Activated CD4-positive, CD25-positive, alpha-beta regulatory T cell treated with anti-CD3 and anti-CD28 coated beads, Interleukin-2, amount 50 U/mL, for 16 hours (primary cell): ENCODE data around the gene RAB30.
"Not testable (repeated sequence)": the region's sequence is repeated elsewhere in the genome, so short reads cannot be mapped to it uniquely, and the experiment has no call there.

Experiments used
- DNase-seq: peaks from one replicate; pipeline ENCODE4 v3.0.0-alpha.2; 2020; ENCODE audit warnings: low read depth, low spot score

The RAB30 gene

DNA sequence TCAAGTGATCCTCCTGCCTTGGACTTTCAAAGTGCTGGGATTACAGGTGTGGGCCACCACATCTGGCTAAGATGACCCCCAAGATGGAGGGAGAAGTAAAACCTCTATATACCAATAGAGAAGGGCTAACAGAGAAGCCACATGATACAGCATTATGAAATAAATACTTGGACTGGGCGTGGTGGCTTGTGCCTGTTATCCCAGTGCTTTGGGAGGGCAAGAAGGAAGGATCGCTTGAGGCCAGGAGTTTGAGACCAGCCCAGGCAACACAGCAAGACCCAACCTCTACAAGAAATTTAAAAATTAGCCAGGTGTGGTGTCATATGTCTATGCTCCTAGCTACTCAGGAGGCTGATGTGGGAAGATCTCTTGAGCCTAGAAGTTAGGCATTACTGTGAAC, 61.7 kb downstream of the RAB30 start:
- no peak for DNase-seq

DNA sequence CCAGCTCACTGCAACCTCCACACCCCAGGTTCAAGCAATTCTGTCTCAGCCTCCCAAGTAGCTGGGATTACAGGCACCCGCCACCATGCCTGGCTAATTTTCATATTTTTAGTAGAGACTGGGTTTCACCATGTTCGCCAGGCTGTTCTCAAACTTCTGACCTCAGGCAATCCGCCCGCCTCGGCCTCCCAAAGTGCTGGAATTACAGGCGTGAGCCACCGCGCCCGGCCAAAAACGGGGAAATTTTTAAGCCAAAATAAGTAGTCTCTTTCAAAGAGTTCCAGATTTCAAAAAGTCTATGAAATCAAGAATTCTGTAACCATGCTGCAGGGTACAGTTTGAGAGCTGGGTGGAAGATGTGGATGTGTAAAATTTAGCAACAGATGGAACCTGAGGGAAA, 62.6 kb downstream of the RAB30 start:
- DNase-seq = not testable (repeated sequence)

DNA sequence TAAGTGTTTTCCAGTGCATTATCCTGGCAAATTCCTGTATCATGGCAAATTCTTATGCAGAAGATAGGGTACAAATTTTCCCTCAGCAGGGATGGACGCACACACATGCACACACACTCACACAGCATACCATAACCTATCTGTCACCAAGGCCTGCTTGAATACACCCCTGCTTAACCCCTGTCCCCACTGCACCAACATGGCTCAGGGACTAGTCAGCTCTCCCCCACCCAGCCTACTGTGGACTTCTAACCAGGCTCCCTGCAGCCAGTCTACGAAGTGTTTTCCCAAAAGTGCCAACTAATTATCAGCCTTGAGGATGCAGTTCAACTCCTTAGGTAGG, 63.1 kb downstream of the RAB30 start:
- DNase-seq = no peak

DNA sequence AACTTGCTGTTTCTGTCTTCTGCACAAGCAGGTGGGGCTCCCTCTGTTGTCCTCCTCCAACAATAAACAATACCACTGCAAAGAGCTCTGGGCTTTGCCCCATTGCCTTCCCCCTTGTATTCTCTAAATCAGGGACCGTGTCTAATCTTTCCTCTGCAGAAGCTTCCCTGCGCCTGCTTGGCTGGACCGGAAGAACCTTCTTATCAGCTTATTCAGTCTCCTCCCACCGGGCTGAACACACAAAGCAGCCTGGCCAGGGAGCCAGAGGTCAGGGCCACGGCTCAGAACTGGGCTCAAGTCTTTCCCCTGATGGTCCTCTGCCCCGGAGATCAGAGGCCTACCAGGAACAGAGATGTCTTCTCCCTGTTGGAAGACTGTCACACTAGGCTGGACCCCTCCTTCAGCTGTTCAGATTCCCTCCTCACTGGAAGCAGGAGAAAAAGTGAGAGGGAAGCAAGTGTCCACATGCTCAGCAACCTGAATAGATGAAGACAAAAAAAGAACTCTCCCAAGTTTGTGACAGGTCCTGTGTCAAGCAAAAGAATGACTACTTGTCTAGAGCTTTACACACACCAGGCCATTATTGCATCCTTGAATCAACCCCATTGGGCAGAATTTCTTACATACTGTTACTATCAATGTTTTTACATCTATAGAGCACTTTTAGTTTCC, 63.7 kb downstream of the RAB30 start:
- no peak for DNase-seq

DNA sequence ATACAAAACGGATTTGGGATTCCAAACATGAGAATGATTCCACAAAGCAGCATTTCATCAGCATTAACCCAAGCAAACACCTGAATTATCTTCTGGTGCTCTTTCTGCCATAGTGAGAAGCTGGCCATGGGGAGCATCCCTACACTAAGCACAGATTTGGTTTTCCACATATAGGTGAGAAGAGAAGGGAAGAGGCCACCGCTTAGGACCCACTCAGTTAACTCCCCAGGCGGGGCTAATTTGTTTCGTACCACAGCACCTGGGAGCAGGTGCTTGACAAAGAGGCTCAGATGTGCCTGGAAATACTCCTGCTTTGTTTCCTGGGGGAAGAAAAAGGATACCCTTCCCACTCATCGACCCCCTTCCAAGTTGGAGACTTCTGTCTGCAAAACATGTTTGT, 64.2 kb downstream of the RAB30 start:
- DNase-seq = no peak

DNA sequence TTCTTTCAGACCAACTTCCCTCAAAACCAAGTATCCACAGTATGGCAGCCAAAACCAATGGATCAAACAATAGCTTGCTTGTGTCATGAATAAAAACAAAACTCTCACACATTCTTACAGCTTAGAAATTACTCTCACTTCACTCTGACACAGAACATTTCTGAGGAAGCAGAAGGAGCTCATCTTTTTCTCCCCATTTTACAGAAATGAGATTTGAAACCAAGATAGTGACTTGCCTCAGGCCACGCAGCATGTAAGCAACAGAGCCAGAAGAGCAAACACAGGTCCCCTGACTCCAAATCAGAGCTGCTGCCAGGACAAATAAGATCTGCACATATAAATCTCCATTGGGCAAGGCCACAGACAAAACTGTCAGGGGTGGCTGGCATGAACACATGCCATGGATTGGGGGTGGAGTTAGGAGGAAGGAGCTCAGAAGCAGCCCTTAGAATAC, 64.8 kb downstream of the RAB30 start:
- DNase-seq = no peak

DNA sequence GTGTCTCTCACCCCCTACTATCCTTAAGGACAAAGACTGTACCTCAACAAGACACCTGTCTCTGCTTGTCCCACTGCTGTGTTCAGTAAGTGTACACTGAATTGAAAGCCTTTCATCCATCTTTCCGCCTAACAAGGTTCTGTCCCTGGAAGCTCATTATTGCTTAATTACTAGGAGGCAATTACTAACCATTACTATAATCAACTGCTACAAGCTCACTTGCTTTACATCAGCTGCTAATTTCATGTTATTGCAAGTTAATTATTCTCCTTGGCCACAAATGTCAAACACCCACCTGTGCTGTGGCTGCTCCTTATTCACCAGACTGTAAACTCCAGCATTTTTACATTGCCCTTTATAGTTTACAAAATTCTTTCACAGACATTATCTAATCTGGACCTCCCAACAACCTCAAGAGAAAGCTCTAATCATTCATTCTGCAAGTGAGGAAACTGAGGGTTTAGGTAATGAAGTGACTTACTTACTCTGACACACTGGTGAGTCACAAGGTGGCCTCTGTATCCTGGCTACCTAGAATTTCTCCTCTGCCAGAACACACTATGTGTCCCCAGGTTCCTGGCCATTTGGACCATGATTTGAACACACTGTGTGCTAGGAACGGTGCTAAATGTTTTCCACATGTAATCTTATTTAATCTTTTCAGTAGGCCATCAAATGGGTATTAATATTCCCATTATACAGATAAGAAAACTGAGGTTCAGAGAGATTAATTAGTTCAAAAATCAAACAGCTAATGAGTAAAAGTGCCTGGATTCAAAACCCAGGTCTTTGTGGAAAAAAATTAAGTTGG, 66.7 kb downstream of the RAB30 start:
- no peak for DNase-seq

DNA sequence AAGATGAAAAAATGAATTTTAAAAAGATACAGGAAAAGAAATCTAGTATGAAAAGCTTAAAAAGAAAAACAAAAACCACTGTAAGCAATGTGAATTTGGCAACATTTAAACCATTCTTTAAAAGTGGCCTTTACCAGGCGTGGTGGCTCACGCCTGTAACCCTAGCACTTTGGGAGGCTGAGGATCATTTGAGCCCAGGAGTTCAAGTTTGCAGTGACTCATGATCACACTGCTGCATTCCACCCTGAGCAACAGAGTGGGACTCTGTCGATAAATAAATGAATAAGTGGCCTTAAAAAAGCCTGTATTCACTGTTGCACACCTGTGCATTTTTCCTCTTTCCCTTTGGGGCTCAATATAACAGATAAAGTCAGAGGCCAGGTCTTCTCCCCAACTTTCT, 69.2 kb downstream of the RAB30 start:
- DNase-seq = no peak

DNA sequence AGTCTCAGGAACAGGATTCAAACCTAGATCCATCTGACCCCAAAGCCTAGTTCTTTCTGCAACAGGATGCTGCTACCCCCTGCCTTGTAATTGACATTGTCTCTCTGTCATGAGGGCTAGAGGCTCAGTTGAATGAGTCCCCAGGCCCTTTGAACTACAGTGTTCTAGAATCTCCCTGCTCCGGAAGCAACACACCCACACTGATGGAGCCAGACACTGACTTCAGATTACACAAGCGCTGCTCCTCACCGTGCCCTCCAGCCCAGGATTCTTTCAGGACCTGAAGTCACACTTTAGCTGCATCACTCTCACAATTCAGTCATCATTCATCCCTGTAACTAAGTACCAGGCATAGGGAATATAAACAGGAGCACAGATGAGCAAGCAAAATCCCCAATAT, 69.6 kb downstream of the RAB30 start:
- DNase-seq = no peak

DNA sequence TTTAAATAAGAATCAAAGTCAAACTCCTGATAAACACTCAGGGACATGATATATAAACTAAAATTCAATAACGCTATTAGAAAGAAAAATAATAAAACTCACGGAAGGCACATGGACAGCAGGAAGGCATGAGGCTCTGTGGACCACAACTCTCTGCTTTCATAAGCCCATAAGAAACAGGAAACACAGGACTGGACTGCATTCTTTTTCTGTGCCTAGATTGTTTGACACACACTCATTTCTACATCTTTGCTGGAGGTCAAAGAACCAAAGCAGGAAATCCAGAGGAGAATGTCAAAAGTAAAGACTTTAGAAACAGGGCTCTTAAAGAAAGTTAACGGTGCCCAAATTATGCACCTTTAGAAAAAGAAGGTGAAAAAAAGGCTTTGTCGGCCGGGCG, 71.3 kb downstream of the RAB30 start:
- DNase-seq = no peak

DNA sequence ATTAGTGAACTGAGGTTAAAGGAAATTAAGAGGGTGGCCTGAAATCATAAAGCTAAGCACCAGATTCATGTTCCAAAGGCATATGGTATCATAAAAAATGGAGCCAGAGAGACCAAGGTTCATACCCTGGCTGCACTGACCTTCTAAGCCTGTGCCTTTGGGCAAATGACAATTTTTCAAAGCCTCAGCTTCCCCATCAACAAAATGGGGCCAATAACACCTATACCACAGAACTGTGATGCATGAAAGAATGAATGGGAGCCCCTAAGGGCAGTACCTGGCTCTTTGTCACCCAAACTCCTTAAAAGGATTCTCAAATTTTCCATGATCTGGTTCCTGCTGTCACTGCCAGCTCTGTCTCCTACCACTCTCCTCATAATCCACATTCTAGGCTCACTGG, 72.5 kb downstream of the RAB30 start:
- DNase-seq = no peak

DNA sequence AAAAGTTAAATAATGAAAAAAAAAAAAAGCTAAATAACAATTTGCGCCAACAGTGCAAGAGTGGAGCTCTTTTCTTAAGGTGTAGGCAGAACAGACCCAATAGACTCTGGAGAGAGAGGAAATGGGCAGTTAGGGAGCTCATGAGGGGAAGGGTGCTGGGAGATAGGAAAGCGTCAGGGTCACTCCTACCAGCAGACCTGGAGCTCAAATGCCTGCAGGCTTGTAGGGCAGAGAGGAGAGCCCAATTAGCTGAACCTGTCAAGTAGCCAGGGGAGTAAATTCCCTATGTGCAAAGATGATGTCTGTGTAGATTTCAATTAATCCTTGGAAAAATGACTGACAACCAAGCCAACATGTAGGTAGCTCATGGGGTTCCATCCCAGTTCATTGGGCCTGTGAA, 73.0 kb downstream of the RAB30 start:
- DNase-seq = no peak

DNA sequence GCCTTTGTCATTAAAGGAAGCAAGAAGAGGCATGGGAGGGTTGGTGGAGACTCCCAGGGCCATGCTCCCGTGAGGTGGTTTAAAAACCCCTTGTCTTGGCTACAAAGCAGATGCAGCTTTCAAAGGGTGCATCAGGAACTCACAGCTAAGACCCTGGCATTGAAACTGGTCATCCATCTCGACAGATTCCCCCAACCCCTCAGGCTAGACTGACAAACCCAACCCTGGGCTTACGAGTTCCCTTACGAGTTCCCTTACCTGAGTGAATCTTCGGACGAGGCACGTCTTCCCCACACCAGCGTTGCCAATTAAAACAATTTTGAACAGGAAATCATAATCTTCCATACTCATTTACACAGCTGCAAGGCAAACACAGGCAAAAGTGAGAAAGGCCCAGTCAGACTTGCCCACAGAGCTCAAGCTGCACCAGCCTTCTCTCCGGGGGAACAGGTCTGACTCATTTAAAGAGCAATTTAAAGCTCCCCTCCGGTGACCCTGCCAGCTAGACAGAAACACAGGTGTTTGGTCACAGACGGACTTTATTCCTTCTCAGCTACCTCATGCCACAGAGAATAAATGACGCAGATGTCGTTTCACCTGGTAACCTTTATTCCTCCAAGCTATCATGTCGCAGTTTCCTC, 74.6 kb downstream of the RAB30 start:
- no peak for DNase-seq

DNA sequence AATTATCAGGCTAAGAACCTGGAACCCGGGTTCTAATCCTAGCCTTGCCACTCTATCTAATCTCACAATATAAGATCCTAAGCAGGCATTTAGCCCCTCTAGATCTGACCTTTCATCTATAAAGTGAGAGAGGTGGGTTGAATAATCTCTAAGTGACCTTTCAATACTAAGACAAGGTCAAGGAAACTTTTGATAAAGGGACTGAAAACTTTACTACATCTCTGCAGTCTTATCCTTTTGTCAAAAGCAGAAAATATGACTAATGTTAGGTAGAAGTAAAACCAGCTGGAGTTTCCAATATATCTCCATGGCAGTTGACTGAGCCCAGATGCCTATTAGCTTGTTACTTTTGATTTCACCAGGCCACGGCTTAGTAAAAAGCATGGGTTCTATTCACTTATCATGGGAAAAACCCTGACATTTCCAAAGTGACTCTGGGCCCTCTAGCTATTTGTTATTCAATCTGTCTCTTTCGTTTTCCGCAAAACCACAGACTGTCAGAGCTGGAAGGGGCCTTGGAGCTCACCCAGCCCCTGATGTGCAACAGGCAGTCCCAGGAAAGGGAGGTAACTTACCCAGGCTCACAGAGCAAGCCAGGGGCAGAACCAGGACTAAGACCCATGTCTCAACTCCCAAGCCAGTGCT, 75.8 kb downstream of the RAB30 start:
- no peak for DNase-seq

DNA sequence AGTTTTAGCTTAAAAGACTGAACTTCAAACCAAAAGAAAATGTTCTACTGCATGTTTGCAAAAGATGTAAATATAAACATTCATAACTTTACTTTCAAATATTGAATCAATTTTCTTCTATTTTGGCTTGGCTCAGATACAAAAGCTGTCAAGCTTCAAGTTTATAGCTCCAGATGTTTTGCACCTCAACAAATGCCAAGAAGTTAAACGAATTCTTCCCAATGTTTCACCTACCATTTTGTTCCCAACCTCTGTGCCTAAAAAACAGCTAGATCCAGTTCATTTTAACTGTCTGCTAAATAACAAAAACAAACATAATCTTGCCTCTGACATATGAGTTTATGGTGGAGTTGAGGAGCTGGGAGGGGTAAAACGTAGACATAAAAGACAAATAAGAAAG, 76.5 kb downstream of the RAB30 start:
- DNase-seq = no peak

DNA sequence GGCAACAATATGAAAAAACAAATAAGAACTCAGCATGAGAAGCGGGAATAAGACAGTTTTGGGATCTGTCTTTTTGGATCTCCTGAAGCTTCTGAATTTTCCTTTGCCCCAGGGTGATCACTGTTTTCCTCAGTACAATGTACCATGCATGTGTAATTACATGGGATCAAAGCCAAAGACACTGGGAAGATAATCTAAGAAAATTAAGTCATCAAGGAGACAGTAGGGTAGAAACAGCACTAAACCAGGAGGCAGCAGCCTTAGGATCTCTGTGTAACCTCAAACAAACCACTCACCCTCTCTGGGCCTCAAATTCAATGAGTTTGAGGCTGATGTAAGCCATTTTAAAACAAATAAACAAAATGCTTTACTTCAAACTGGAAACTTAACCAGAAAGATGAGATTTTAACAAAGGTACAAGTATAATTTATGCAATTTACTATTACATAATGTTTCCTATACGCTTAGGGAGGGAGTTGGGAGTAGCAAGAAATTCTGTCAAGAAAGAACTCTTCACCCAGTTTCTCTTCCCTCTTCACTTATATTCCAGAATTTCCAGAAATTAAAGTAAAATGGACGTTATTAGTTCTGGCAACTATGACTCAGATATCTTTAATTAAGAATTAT, 77.0 kb downstream of the RAB30 start:
- DNase-seq = no peak

DNA sequence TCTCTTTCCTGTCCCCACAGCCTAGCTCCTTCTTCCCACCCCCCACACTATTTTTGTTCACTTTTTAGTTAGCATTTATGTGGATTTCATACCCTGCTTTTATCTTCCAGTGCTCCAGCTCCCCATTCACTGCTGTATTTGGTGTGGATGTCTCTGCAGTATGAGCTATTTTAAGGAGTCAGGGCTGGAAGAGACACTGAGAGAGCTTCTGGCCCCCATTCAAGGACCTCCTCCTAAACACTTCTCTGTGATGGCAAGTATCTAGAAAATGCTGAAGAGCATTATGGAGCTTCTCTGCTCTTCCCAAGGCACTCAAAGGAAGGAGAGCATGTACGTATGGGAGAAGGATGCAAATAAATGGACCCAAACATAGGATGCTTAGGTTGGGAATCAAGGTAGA, 79.5 kb downstream of the RAB30 start:
- DNase-seq = no peak

DNA sequence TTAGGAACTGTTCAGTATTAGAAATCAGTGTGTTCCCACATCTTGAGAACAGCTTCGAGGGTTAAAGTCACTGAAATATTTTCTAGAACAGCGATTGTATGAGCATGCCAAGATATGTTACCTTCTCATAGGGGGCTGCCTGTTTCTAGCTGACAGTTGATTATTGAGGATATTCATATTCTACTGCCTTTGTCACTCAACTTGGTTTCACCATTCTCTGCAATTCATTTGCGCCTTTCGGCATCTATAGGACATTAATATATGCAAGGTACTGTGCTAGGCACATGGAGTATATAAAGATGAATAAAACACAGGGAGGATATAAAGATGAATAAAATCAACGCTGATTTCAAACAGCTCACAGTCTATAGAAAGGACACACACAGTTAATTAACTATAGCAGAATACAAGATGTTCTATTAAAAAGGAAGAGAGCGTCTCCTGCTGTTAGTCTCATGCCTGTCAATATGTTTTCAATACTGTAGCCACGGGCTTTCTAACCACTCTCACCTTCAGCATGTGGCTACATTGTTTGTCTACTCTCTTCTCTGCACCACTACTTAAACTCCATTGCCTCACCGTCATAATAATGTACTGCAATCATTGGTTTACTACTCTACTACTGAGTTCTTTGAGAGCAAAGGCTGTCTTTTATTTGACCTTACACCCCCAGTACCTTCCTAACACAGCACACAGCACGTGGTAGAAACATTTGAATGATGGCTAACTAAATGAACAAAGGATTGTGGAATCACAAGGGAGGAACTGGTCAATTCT, 81.9 kb downstream of the RAB30 start:
- no peak for DNase-seq

DNA sequence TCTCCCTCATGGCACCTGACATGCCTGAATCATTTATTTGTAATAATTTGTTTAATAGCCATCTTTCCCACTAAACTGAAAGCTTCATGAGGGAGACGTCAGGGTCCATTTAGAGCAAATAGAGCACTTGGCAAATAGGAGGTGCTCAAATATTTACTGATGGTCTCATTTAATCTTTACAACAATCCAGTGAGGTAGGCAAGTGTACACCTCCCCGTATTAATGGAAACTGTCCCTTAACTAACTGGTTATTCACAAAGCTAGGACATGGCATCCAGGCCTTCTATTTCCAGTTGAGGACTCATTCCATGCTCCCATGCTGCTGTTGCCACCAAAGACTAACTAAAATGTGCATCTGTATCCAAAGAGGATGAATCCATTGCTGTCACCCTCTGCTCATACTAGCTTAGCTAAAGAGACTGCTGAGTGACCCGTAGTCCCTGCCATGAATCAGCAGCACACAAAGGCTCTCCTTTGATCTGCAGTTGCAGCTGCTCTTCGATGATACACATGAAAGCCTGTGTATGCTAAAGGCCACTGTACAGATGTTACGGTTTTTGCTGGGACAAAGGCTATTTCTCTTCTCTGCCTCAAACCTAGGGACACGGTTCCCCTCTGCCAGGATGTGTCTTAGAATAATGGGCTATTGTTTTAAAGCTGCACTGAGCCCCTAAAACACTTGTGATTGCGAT, 82.6 kb downstream of the RAB30 start:
- DNase-seq = no peak

DNA sequence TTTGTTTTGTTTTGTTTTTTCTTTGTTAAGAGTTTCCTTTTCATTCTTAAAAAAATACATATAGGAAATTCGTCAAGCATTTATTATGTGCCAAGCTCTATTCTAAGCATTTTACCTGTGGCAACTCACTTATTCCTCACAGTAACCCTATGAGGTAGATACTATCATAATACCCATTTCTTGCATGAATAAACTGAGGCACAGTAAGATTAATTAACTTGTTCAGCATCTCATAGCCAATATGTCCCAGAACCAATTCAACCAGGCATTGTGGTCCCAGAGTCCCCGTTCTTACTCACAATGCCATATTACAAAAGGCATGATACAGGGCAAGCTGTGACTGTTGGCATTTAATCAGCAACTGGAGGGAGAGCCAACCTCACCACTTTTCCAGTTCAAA, 83.7 kb downstream of the RAB30 start:
- no peak for DNase-seq

DNA sequence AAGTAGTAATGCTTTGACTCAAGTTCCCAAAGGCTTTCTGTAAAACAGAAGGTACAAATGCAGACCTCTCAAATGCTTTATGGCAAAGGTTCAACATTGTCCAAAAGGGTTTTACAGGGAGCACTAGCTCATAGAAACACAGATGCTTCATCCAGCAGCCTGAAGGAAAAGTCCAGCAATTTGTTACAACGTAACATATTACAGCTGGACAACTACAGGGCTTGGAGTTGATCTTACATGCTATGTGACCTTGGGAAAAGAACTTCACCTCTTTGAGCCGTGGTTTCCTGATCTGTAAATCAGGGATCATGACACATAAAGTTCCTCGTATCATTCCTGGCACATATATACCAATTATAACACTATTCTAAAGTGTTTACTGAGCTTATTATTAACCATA, 85.3 kb downstream of the RAB30 start:
- DNase-seq = no peak
